GM19395 (cell line): Measurements from ENCODE around the gene KRTAP10-10.
"Not testable (repeated sequence)": the region's sequence is repeated elsewhere in the genome, so short reads cannot be mapped to it uniquely, and the experiment has no call there.

ENCODE experiments used
- ATAC-seq: cut with Tn5 transposase; IDR thresholded peaks from one replicate; pipeline ENCODE4 v1.9.1; 2021; ENCODE audit warnings: mild to moderate bottlenecking, moderate library complexity; ENCODE audit not compliant: unreplicated experiment

Gene KRTAP10-10

DNA sequence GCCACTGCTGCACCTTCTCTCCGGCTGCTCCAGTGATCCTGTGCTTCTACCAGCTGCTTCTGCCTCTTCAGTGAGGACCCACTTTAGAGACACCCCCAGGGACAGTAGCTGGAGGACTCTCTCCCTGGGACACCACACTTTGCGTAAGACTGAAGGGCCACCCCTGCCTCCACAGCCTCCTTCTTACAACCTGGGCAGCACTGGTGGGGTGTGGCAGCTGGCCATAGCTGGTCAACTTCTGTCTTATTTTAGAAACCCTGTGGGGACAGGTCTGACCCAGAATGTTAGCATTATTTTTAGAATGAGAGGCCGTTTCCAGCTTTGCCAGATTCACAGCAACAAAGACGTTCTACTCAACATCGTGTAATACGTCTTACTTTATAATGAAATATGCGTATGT lies 11.4 kb upstream of the KRTAP10-10 start:
- no peak for ATAC-seq

DNA sequence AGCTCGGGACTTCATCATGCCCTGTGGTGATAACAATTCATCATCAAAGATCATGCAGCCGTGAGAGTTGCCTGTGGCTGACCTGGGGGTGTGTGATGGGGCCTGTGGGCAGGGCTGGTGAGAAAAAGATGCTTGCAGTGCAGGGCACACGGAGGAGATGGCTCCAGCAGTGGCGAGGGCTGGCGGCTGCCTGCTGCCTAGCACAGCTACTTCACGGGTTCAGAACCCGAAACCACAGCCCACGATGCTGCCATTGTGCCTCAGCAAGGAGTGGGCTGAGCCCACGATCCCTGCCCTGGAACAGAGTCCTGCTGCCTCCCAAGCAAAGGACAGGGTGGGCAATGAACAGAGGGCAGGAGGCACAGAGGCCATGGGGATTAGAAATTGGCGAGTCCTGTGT lies 10.9 kb upstream of the KRTAP10-10 start:
- no peak for ATAC-seq

DNA sequence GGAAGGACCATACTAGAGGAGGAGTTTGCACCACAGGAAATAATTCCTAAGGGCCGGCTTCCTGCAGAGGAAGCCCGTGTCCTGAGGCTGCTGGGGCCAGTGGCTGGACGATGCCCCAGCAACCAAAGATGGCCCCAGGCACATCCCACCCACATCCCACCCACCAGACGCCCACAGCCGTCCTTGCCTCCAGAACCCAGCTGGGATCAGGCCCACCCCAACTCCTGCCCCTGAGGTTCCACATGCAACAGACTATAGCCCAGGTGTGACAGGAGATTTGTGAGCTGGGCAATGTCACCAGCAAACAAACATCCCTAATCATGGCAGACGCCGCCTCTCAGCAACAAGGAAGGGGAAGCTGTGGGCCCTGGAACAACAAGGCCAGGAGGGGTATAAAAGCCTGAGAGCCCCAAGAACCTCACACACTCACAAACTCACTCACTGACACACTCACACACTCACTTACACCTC lies 10.4 kb upstream of the KRTAP10-10 start, which contains the start of gene KRTAP10-9:
Gene KRTAP10-9 (plus strand): TSS at position 421 of the 471 bp plus-strand sequence. CDS start 79 bp downstream, outside the sequence.
- no peak for ATAC-seq

- not testable (repeated sequence) for ATAC-seq
Observed at GRCh38 chr21:44627181-44627822, 9.9 kb upstream of the KRTAP10-10 start.

- ATAC-seq: not testable (repeated sequence)
Observed at GRCh38 chr21:44627831-44628233, 9.3 kb upstream of the KRTAP10-10 start.

DNA sequence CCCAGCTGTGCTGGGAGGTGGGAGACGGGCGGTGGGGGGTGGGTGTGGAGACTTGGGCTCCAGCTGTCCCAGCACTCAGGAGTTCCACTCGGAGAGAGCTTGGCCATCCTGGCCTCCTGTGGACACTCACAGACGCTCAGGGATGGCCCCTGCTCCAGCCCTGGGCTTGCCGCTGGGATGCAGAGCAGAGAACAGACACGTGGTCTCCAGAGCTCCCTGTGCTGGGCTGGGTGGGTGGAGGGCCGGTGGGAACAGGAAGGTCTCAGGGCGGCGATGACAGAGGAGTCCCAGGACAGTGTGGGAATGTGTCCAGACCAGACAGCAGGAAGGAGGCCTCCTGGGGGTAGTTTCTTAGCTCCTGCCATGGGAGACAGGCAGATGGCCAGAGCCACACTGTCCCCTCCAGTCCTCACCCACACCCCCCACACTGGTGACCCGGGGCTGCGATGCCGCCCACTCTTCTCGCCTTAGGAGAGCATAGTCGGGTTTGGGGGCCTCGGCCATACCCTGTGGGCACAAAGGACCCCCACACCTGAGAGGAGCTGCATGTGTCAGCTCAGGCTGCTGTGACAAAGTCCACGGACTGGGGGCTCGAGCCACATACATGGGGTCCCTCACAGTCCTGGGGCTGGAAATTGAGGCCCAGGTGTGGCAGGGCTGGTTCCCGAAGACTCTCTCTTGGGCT lies 8.3 kb upstream of the KRTAP10-10 start:
- ATAC-seq: no peak

GRCh38 chr21:44630440-44630839 lies 6.7 kb upstream of the KRTAP10-10 start:
- ATAC-seq: no peak

DNA sequence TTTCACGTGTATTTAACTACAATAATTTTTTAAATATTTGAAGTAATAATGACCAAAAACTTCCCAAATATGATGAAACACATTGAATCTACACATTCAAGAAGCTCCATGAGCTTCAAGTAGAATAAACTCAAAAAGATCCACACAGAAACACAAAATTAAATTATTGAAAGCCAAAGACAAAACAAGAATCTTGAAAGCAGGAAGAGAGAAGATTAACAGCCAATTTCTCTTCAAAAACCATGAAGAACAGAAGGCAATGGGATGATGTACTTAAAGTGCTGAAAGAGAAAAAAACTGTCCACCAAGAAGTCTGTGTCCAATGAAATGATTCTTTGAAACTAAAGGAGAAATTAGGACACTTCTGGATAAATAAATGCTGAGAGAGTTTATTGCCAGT lies 5.1 kb upstream of the KRTAP10-10 start:
- no peak for ATAC-seq

DNA sequence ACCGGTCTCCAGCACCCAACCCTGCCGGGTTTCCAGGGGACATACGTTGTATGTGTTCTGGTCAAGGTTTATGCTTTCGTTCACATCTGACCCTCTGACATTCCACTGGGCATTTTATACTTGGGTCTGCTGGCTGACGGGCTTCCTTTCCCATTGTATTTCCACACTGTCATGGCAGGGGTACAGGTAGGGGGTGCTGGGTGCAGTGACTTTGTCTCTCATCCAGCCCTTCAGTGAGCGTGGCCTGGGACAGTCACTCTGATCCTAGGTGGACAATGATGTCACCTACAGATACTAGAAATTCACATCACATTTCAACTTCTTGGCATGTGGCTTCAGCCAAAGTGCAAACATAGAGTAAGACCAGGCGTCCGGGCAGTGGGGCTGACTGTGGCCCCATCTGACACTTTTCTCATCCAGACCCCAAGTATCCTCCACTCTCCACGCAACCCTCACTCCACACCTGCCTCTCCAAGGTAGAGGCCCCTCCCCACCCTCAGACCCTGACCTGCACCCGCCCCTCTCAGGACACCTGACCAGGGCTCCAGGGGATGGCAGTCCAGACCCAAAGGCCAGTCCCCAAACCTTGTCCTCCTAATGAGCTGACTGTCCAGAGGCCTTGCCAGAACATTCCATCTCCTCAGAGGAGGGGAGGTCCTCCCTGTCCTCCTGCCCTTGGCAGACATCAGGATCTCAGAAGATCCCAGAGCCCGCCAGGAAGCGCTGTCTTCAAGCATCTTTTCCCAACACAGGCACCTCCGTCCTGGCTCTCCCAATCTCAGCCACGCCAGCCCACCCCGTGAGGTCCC lies 743 bp upstream of the KRTAP10-10 start:
- ATAC-seq: no peak

- not testable (repeated sequence) for ATAC-seq
Observed at GRCh38 chr21:44637851-44638348, 744 bp downstream of the KRTAP10-10 start.

DNA sequence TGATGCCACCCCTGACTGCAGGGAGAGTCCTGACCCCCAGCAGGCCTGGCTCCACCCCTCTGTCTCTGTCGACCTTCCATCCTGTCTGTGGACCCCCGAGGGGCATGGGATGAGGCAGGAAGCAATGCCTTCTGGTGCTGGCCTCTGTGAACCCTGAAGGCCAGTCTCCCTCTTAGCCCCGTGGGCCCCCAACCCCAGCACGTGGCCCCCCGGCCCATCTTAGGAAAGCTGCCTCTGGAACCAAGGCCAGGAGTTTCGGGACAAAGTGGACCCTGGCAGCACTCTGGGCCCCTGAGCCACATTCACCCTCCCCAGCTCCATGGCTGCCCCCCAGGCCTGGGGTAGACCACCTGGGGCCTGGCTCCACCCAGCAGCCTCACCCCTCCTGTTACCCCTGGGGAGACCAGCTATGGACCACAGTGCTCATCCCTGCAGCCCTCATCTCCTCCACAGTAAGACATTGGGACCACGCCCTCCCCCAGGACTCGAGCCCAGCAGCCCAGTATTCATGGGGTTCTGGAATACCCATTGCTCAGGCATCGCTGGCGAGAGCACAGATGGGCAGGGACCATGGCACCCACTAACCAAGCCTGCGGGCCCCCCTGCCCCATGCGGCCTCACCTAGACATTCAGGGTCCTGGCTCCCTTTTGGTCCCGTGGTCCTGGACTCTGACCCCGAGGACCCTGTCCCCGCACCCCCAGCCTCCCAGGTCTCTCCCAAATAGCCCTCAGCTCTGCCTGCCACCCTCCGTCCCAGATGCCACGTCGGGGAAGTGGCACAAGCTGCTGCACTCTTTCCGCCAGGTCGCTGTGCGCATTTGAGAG lies 1.6 kb downstream of the KRTAP10-10 start:
- ATAC-seq: not testable (repeated sequence)

DNA sequence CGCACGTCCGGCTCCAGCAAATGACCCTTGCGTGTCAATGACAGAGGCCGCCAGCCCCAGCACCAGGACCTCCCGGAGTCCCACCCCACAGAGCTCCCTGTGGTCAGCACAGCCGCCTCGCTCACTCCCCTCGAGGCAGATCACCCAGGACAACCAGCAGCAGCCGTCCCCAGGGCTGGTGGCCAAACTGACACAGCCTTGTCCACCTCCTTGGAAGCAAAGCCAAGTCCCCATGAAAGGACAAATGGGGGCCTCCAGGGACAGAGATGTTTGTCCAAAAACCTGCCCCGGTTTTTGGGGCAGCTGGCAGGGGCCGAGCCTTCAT lies 2.1 kb downstream of the KRTAP10-10 start:
- ATAC-seq: no peak

DNA sequence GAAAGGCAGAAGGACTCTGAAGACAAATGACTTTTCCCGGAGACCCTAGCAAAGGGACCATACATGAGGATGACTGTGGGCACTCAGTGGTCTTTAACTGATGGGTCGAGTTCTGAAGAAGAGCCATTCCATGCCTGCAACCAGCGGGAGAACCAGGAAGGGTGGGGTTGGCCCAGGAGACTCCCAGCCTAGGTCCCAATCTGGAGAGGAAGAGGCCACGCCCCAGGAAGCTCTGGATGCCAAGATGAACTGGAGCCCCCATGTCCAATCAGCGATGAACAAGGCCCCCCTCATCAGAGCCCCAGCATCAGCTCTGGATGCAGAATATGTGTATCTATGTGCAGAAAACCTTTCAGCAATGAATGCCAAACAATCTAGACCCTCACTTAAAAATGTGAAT lies 3.6 kb downstream of the KRTAP10-10 start:
- no peak for ATAC-seq

- no peak for ATAC-seq
Observed at GRCh38 chr21:44643741-44644310, 6.7 kb downstream of the KRTAP10-10 start.

- no peak for ATAC-seq
Observed at GRCh38 chr21:44644878-44645277, 7.7 kb downstream of the KRTAP10-10 start.

DNA sequence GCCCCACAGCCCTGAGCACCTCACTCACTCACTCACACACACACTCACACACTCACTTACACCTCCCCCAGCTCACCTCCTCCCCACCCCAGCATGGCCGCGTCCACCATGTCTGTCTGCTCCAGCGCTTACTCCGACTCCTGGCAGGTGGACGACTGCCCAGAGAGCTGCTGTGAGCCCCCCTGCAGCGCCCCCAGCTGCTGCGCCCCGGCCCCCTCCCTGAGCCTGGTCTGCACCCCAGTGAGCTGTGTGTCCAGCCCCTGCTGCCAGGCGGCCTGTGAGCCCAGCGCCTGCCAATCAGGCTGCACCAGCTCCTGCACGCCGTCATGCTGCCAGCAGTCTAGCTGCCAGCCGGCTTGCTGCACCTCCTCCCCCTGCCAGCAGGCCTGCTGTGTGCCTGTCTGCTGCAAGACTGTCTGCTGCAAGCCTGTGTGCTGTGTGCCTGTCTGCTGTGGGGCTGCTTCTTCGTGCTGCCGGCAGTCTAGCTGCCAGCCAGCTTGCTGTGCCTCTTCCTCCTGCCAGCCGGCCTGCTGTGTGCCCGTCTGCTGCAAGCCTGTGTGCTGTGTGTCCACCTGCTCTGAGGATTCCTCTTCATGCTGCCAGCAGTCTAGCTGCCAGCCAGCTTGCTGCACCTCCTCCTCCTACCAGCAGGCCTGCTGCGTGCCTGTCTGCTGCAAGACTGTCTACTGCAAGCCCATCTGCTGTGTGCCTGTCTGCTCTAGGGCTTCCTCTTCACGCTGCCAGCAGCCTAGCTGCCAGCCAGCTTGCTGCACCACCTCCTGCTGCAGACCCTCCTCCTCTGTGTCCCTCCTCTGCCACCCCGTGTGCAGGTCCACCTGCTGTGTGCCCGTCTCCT lies 9.4 kb downstream of the KRTAP10-10 start, which contains the start of gene KRTAP10-11:
Gene KRTAP10-11 (plus strand): TSS at position 49 of the 856 bp plus-strand sequence. CDS start 45 bp downstream, at position 94.
- not testable (repeated sequence) for ATAC-seq

GRCh38 chr21:44647222-44647552 lies 10.0 kb downstream of the KRTAP10-10 start:
- ATAC-seq: no peak

GRCh38 chr21:44648557-44649311 lies 11.6 kb downstream of the KRTAP10-10 start:
- ATAC-seq: no peak
